IMR-90 (cell line): ENCODE data around the gene GPR21.

ENCODE experiments used
- BHLHE40 ChIP-seq: fragments of 150-350 bp; IDR thresholded peaks from 2 replicates; pipeline ENCODE4 v1.6.1; 2016; ENCODE audit warnings: mild to moderate bottlenecking, low read depth, low read length
- MAZ ChIP-seq: IDR thresholded peaks from 2 replicates; pipeline ENCODE4 v1.6.1; 2012; ENCODE audit warnings: low read depth, mild to moderate bottlenecking, low read length, improper control_type of control experiment, moderate library complexity, borderline replicate concordance
- NFE2L2 ChIP-seq: fragments of 150-350 bp; IDR thresholded peaks from 2 replicates; pipeline ENCODE4 v1.6.1; 2016; ENCODE audit warnings: low read depth, mild to moderate bottlenecking, low read length
- SMC3 ChIP-seq: fragments of 150-350 bp; IDR thresholded peaks from 2 replicates; pipeline ENCODE4 v1.6.1; 2016; ENCODE audit warnings: low read depth, mild to moderate bottlenecking, antibody characterized with exemption, low read length, moderate library complexity
- TF ChIP-seq, protein P1 (sequence below): conservative IDR thresholded peaks from 2 replicates; pipeline ENCODE4 v1.5.1; 2012; ENCODE audit warnings: mild to moderate bottlenecking, low read depth, low read length, improper control_type of control experiment

DNA sequence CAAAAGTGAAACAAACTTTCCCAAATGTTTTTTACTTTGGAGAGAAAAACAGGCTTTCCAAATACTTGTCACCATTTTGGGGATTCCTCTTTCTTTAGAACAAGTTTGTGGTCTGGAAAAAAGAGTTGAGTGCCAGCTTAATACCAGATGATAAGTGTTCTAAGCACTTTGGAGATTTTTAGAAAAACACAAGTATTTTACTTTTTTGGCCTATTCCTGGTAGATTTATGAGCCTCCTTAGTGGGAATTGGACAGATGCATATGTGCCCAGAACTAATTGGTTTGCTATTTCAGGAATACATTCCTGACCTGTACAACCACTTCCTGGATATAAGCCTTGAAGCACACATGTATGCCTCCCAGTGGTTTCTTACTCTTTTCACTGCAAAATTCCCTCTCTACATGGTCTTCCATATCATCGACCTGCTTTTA is 40.5 kb downstream of the GPR21 start:
- TF ChIP-seq, protein P1, sequence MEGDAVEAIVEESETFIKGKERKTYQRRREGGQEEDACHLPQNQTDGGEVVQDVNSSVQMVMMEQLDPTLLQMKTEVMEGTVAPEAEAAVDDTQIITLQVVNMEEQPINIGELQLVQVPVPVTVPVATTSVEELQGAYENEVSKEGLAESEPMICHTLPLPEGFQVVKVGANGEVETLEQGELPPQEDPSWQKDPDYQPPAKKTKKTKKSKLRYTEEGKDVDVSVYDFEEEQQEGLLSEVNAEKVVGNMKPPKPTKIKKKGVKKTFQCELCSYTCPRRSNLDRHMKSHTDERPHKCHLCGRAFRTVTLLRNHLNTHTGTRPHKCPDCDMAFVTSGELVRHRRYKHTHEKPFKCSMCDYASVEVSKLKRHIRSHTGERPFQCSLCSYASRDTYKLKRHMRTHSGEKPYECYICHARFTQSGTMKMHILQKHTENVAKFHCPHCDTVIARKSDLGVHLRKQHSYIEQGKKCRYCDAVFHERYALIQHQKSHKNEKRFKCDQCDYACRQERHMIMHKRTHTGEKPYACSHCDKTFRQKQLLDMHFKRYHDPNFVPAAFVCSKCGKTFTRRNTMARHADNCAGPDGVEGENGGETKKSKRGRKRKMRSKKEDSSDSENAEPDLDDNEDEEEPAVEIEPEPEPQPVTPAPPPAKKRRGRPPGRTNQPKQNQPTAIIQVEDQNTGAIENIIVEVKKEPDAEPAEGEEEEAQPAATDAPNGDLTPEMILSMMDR, result no peak
- TF ChIP-seq SMC3, result no peak
- no peak for TF ChIP-seq BHLHE40
- TF ChIP-seq MAZ, result no peak
- no peak for TF ChIP-seq NFE2L2
